Loucy (cell line): ENCODE data around the gene ASIC5.

ENCODE experiments used
- H2AFZ ChIP-seq: fragments of 200-600 bp; sonication (generic); 2 replicates; pipeline ENCODE4 v1.6.0; 2016; ENCODE audit warnings: antibody characterized with exemption, mild to moderate bottlenecking, low read length, moderate library complexity
- H3F3A ChIP-seq: fragments of 200-600 bp; 2 replicates; pipeline ENCODE4 v1.6.0; 2016; ENCODE audit warnings: antibody characterized with exemption, low read depth, mild to moderate bottlenecking
- H3K27me3 ChIP-seq: fragments of 200-600 bp; sonication (generic); 2 replicates; pipeline ENCODE4 v1.6.1; 2014; ENCODE audit warnings: low read length, mild to moderate bottlenecking; ENCODE audit not compliant: insufficient read depth, poor library complexity, severe bottlenecking
- H3K36me3 ChIP-seq: fragments of 200-600 bp; sonication (generic); 2 replicates; pipeline ENCODE4 v1.6.1; 2016; ENCODE audit warnings: low read length; ENCODE audit not compliant: insufficient read depth
- H3K4me1 ChIP-seq: fragments of 200-600 bp; sonication (generic); 2 replicates; pipeline ENCODE4 v1.5.1; 2014; ENCODE audit warnings: low read length, mild to moderate bottlenecking; ENCODE audit not compliant: insufficient read depth, poor library complexity, severe bottlenecking
- H3K4me2 ChIP-seq: fragments of 200-600 bp; sonication (generic); 2 replicates; pipeline ENCODE4 v1.6.0; 2014; ENCODE audit warnings: antibody characterized with exemption, low read length, low read depth, mild to moderate bottlenecking; ENCODE audit not compliant: poor library complexity, severe bottlenecking
- H3K4me3 ChIP-seq: fragments of 200-600 bp; sonication (generic); 2 replicates; pipeline ENCODE4 v1.5.1; 2014; ENCODE audit warnings: low read length, mild to moderate bottlenecking, mixed read lengths; ENCODE audit not compliant: poor library complexity, severe bottlenecking
- H3K79me2 ChIP-seq: fragments of 200-600 bp; sonication (generic); 2 replicates; pipeline ENCODE4 v1.6.1; 2014; ENCODE audit warnings: low read length; ENCODE audit not compliant: insufficient read depth
- H3K9ac ChIP-seq: fragments of 200-600 bp; sonication (generic); 2 replicates; pipeline ENCODE4 v1.6.0; 2014; ENCODE audit warnings: mild to moderate bottlenecking, low read depth, low read length, moderate library complexity; ENCODE audit not compliant: poor library complexity, severe bottlenecking
- H3K9me2 ChIP-seq: fragments of 200-600 bp; sonication (generic); replicated peaks from 2 replicates; pipeline ENCODE4 v1.6.1; 2016; ENCODE audit warnings: low read depth, low read length, mixed read lengths
- H3K9me3 ChIP-seq: fragments of 200-600 bp; sonication (generic); 2 replicates; pipeline ENCODE4 v1.6.1; 2014; ENCODE audit warnings: mild to moderate bottlenecking, antibody characterized with exemption, low read length, low read depth; ENCODE audit not compliant: insufficient read depth
- H4K20me1 ChIP-seq: fragments of 200-600 bp; sonication (generic); 2 replicates; pipeline ENCODE4 v1.6.0; 2014; ENCODE audit warnings: antibody characterized with exemption, low read length, mild to moderate bottlenecking; ENCODE audit not compliant: insufficient read depth, poor library complexity, severe bottlenecking
- EZH2phosphoT487 ChIP-seq: fragments of 200-600 bp; IDR thresholded peaks from 2 replicates; pipeline ENCODE4 v1.6.1; 2018; ENCODE audit warnings: antibody characterized with exemption, mild to moderate bottlenecking, moderate library complexity, borderline replicate concordance
- TF ChIP-seq, protein P1 (sequence below): fragments of 200-600 bp; sonication (generic); conservative IDR thresholded peaks from 2 replicates; pipeline ENCODE4 v1.5.1; 2014; ENCODE audit warnings: mild to moderate bottlenecking, antibody characterized with exemption, low read length

Gene ASIC5

DNA sequence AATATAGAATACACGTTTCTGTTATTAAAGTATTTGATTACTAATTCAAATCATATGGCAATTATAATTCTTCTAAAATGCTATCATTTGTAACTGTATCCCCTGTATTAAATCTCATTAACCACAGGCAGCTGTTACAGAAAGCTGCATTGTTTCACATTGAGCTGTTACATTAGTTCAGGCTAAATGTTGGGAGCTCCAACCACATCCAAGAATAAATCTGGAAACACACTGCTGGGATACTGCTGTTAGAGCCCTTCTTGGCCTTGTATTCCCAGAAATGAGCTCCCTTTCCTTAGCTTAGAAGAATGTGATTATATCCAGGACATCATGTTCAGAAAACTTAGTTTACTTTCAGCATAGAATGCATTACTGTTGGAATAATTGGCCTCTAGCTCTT lies 59.1 kb downstream of the ASIC5 start:
- peaks cover 11% of the 10 kb centered on the region for H3K4me1 ChIP-seq
- H4K20me1 ChIP-seq = no peaks in the 10 kb centered on the region
- TF ChIP-seq, protein P1, sequence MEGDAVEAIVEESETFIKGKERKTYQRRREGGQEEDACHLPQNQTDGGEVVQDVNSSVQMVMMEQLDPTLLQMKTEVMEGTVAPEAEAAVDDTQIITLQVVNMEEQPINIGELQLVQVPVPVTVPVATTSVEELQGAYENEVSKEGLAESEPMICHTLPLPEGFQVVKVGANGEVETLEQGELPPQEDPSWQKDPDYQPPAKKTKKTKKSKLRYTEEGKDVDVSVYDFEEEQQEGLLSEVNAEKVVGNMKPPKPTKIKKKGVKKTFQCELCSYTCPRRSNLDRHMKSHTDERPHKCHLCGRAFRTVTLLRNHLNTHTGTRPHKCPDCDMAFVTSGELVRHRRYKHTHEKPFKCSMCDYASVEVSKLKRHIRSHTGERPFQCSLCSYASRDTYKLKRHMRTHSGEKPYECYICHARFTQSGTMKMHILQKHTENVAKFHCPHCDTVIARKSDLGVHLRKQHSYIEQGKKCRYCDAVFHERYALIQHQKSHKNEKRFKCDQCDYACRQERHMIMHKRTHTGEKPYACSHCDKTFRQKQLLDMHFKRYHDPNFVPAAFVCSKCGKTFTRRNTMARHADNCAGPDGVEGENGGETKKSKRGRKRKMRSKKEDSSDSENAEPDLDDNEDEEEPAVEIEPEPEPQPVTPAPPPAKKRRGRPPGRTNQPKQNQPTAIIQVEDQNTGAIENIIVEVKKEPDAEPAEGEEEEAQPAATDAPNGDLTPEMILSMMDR = no peak
- TF ChIP-seq EZH2phosphoT487 = no peak
- H2AFZ ChIP-seq = no peak overlapping the region
- H3K79me2 ChIP-seq = no peaks in the 10 kb centered on the region
- H3K9me3 ChIP-seq = no peaks in the 10 kb centered on the region
- H3K36me3 ChIP-seq = no peaks in the 10 kb centered on the region
- H3K4me3 ChIP-seq = no peak overlapping the region
- H3K4me2 ChIP-seq = no peak overlapping the region
- H3K9ac ChIP-seq = no peak overlapping the region
- H3K27me3 ChIP-seq = peaks cover 15% of the 10 kb centered on the region
- no peaks in the 10 kb centered on the region for H3F3A ChIP-seq
- H3K9me2 ChIP-seq = no peaks in the 10 kb centered on the region

DNA sequence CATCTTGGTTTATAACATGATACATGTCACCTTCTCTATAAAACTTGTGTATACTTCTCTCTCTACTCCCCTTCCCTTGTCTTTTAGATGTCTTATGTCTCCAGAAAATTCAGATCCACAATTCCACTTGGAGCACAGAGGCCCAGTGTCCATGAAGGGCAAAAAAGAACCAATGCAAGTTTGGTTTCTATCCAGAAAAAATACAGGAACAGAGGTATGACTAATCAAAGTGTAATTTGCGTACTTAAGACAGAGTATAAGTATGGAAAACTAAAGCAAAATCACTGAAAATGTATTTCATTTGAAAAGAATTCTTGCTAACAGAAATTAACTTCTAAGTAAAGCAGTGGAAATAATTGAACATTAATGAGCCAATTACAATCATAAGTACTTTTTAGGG lies 61.1 kb downstream of the ASIC5 start:
- peaks cover 11% of the 10 kb centered on the region for H3K4me1 ChIP-seq
- TF ChIP-seq, protein P1 = no peak
- no peak for TF ChIP-seq EZH2phosphoT487
- no peak overlapping the region for H2AFZ ChIP-seq
- H3K36me3 ChIP-seq = no peaks in the 10 kb centered on the region
- no peaks in the 10 kb centered on the region for H3K9me3 ChIP-seq
- no peak overlapping the region for H3K9ac ChIP-seq
- H4K20me1 ChIP-seq = no peaks in the 10 kb centered on the region
- H3K27me3 ChIP-seq = no peaks in the 10 kb centered on the region
- no peaks in the 10 kb centered on the region for H3K9me2 ChIP-seq
- H3K79me2 ChIP-seq = no peaks in the 10 kb centered on the region
- H3F3A ChIP-seq = no peaks in the 10 kb centered on the region
- H3K4me2 ChIP-seq = no peak overlapping the region
- no peak overlapping the region for H3K4me3 ChIP-seq

- Histone ChIP-seq H3K4me2 (no peak overlapping the region), H3K27me3 (no peaks in the 10 kb centered on the region), H3F3A (no peaks in the 10 kb centered on the region), H3K9me2 (no peaks in the 10 kb centered on the region), H4K20me1 (no peaks in the 10 kb centered on the region), H3K36me3 (no peaks in the 10 kb centered on the region), H3K4me3 (no peak overlapping the region), H3K79me2 (no peaks in the 10 kb centered on the region), H3K9ac (no peak overlapping the region), H2AFZ (no peak overlapping the region), H3K9me3 (no peaks in the 10 kb centered on the region), H3K4me1 (peaks cover 11% of the 10 kb centered on the region)
- TF ChIP-seq, protein P1 = no peak
- no peak for TF ChIP-seq EZH2phosphoT487
These were observed 63.7 kb downstream of the ASIC5 start for GRCh38 chr4:155802190-155802959.
